ENCODE data around the gene MAP4K1.
A peak's percentile ranks its signal among the peaks of the same experiment; 100 is the strongest.

The MAP4K1 gene

DNA sequence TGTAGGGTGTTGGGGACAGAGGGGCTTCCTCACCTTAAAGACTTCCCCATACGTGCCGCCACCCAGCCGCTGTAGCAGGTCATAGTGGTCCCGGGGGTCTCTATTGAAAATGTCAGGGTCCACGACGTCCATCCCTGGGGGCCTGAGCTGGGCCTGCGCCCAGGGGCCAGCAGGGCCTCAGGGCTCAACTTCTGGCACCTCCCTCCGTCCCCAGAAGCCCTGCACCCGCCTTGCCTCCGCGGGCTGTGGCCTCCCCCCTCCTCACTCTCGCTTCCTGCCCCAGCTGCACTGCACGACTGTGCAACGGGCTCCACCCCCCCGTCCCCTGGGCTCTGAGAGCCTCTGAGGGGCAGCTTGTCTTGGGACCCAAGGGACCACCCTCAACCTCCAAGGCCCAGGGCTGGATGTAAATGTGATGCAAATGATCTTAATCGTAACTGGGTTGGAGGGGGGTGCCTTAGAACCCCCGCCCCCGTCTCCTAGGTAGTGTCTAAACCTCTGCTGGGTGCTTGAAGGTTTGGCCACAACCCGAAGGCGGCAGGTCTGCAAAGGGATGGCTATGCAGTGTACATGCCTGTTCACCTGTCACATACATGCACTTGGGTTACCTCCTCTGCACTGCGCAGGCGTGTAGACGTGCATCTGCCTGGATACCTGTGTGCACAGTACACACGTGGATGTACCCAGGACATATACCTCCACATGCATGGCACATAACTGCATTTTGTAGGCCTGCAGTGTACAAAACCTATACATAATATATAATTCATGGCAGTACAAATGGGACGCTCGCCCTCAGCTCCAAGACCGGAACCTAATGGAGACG, at the start of gene MAP4K1:
MAP4K1 (minus strand) TSS at position 190 of the 826 bp plus-strand sequence; CDS start at position 132, 58 bp downstream.
- peaks cover 3% of the 10 kb centered on the region; the same call in 1 of the 2 replicates for H3K36me3 ChIP-seq (ENCODE audit: control insufficient read depth, insufficient read depth, low read length)
- DNase-seq (ENCODE audit: low read depth, low spot score) = no peak
- peaks cover 5% of the 10 kb centered on the region for H3K4me1 ChIP-seq (ENCODE audit: control insufficient read depth, insufficient read depth, low read length)
- no CpG with 5 or more reads among the region's 28 CpGs for WGBS (ENCODE audit: insufficient coverage, insufficient read length)
- no peaks in the 10 kb centered on the region for H3K27me3 ChIP-seq (ENCODE audit: control insufficient read depth, insufficient read depth, low read length)
- H3K9me3 ChIP-seq (ENCODE audit: control insufficient read depth, insufficient read depth, low read length) = no peaks in the 10 kb centered on the region
- peak within 1 kb of the TSS; percentile 28; the same call in 1 of the 2 replicates for H3K4me3 ChIP-seq (ENCODE audit: low read length)
- H3K27ac ChIP-seq (ENCODE audit: low read length) = no peak within 1 kb of the TSS

DNA sequence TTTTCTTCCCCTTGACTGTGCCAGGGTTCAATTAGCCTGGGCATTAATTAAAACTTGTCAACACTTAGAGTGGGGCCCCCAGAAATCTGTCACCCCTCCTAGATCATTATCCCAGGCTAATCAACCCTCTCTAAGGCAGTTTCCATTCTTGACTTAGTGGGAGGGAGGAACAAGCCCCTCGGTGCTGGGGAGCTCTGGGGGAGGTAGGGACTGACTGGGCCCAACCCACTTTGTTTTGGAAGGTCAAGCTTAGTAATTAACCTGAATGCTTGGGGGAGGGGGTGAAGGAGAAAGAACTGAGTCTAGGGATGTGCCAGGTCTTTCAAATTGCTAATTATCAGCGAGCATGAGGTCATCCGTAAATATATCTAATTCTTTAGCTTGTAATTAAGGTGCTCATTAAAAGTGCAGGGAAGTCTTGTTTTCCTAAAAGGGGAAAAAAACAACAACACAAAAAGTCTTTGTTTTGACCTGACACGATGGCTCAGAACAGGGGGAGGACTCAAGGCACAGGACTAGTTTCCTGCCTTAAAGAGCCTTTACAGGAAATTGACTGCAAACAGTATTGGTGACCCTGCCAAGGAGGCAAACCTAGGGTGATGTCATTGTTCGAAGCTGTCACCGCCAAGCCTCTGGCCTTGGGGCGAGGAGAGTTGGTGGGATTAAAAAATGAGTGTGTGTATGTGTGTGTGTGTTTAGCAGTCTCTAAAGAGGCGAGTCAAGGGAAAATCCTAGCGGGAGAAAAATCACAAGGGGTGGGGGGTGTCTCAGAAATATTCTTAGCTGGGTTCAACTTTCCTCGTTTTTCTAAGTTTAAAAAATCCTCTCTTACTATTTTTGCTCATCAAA, 49.1 kb upstream of the MAP4K1 start:
- Histone ChIP-seq H3K36me3 (ENCODE audit: control insufficient read depth, insufficient read depth, low read length) (no peaks in the 10 kb centered on the region), H3K27ac (ENCODE audit: low read length) (no peak overlapping the region), H3K27me3 (ENCODE audit: control insufficient read depth, insufficient read depth, low read length) (no peaks in the 10 kb centered on the region), H3K9me3 (ENCODE audit: control insufficient read depth, insufficient read depth, low read length) (no peaks in the 10 kb centered on the region), H3K4me3 (ENCODE audit: low read length) (no peak overlapping the region), H3K4me1 (ENCODE audit: control insufficient read depth, insufficient read depth, low read length) (peaks cover 29% of the 10 kb centered on the region)
- DNase-seq (ENCODE audit: low read depth, low spot score) = no peak
- no CpG with 5 or more reads among the region's 10 CpGs for WGBS (ENCODE audit: insufficient coverage, insufficient read length)

DNA sequence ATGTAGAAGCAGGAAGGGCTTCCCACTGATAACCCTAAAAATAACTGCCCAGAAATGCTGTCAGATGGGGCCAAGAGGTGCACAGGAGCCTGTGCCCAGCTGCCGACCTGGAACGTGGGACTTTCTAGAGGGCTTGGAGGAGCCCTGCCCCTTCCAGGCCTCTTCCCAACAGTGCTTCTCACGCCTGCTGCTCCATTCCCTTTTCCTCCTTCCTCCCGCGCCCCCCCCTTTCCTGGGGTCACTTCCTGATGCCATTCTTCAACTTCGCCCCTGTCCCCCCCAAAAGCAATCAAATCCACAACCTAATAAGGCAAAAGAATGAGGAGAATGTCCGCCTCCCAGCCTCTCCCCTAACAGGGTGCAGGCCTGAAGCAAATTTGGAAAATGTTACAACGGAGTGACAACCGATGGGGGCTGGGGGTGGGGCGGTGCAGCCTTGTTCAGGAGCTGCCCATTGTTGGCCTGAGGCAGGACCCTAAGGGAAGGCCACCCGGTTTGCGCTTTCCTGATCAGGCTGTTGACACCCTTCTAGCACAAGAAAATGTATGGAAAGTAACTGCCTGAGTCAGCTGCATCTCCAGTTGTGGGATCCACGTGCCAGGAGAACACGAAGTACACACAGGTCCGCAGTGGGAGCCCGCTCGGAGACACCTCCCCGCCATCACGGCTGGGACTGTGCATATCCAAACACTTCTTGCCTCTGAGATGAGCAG, 48.4 kb upstream of the MAP4K1 start:
- peaks cover 29% of the 10 kb centered on the region for H3K4me1 ChIP-seq (ENCODE audit: control insufficient read depth, insufficient read depth, low read length)
- no peak overlapping the region for H3K4me3 ChIP-seq (ENCODE audit: low read length)
- no peaks in the 10 kb centered on the region for H3K9me3 ChIP-seq (ENCODE audit: control insufficient read depth, insufficient read depth, low read length)
- no peaks in the 10 kb centered on the region for H3K27me3 ChIP-seq (ENCODE audit: control insufficient read depth, insufficient read depth, low read length)
- H3K27ac ChIP-seq (ENCODE audit: low read length) = no peak overlapping the region
- H3K36me3 ChIP-seq (ENCODE audit: control insufficient read depth, insufficient read depth, low read length) = no peaks in the 10 kb centered on the region
- DNase-seq (ENCODE audit: low read depth, low spot score) = no peak
- WGBS (ENCODE audit: insufficient coverage, insufficient read length) = no CpG with 5 or more reads among the region's 19 CpGs

DNA sequence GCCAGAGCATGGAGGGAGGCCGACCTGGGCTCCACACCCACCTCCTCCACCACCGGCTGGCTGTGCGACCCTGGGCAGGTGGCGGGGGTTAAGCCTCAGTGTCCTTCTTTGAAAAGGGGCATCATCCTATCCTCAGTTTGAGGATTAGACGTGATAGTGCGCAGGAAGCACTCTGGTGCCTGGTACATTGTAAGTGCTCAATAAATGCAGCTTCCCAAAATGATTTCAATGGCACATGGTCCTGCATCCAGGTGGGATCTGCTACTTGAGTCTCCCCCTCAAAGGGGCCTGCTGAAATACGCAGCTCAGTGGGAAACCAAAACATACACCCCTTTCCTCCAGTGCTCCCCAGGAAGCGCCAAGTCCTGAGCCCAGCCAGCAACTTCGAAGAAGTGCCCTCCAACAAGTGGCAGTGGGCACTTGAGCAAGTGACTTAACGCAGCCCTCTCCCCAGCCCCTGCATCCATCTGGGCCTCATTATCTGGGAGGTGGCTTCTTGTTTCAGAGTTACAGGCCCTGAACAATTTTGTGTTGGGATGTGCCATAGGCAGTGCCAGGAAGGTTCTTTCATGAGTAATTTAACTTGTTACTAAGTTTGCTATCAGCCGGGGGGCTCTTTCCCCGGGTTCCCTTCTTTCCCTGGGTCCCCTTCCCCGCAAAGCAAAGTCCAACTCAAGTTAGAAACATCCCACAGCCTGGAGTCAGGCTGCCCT, 47.6 kb upstream of the MAP4K1 start:
- Histone ChIP-seq H3K27me3 (ENCODE audit: control insufficient read depth, insufficient read depth, low read length) (no peaks in the 10 kb centered on the region), H3K36me3 (ENCODE audit: control insufficient read depth, insufficient read depth, low read length) (no peaks in the 10 kb centered on the region), H3K4me3 (ENCODE audit: low read length) (no peak overlapping the region), H3K9me3 (ENCODE audit: control insufficient read depth, insufficient read depth, low read length) (no peaks in the 10 kb centered on the region), H3K27ac (ENCODE audit: low read length) (no peak overlapping the region), H3K4me1 (ENCODE audit: control insufficient read depth, insufficient read depth, low read length) (peaks cover 27% of the 10 kb centered on the region)
- DNase-seq (ENCODE audit: low read depth, low spot score) = no peak
- WGBS (ENCODE audit: insufficient coverage, insufficient read length) = no CpG with 5 or more reads among the region's 13 CpGs

DNA sequence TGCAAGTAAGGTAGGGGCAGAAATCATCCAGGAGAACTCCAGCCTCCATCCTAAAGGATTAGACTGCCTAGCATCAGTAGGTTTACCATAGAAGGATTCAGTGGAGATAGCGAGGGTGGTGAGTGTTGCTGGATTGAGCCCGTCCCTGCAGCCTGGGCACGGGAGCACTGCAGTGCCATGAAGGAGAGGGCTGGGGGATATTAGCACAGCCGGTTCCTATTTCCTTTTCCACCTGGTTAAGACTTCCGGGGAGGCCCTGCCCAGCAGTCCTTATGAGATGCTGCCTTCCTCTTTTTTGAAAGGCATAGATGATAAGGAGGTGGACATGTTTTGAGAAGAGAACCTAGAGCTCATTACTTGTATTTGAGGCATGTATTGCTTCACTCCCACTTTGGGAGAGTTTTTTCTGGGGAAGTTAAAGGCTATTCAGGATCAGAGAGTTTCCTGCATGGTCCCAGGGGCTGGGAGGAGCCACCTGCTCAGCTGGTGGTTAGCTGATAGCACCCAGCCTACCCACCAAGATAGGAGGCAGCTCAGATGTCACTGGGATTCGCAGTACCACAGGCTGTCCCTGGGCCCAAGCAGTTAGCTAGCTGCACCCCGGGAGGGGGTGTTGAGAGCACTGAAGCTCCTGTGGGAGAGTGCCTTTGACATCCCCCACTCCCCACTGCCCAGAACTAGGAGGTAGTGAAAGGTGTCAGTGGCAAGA, 46.9 kb upstream of the MAP4K1 start:
- no peak overlapping the region for H3K4me3 ChIP-seq (ENCODE audit: low read length)
- no peak overlapping the region for H3K27ac ChIP-seq (ENCODE audit: low read length)
- peaks cover 24% of the 10 kb centered on the region for H3K4me1 ChIP-seq (ENCODE audit: control insufficient read depth, insufficient read depth, low read length)
- no peak for DNase-seq (ENCODE audit: low read depth, low spot score)
- no peaks in the 10 kb centered on the region for H3K36me3 ChIP-seq (ENCODE audit: control insufficient read depth, insufficient read depth, low read length)
- no peaks in the 10 kb centered on the region for H3K27me3 ChIP-seq (ENCODE audit: control insufficient read depth, insufficient read depth, low read length)
- WGBS (ENCODE audit: insufficient coverage, insufficient read length) = no CpG with 5 or more reads among the region's 7 CpGs
- no peaks in the 10 kb centered on the region for H3K9me3 ChIP-seq (ENCODE audit: control insufficient read depth, insufficient read depth, low read length)

DNA sequence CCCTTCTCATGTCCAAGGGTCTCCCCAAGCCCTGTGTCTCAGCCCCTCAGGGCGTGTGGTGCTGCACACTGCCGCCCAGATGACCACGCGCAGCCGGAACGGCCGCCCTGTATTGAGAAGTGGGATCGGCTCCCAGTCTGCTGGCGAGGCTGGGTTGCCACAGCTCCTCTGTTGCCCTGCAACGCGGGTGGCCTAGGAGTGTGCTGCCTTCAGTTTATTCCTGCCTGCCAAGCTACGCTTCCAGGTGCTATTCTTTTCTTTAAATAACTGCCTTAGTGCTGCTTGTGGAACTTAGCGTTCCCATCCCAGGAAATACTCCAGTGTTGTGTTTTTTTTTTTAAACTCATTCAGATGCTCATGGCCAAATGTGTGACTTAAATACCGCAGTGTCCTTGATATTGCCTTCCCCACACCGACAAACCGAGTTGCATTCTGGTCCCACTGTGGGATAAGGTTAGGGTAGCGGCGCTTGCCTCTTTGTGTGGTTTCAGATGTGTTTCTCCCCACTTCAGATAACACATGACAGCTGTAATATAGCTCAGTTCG, 46.3 kb upstream of the MAP4K1 start:
- Histone ChIP-seq H3K4me1 (ENCODE audit: control insufficient read depth, insufficient read depth, low read length) (peaks cover 21% of the 10 kb centered on the region), H3K4me3 (ENCODE audit: low read length) (no peak overlapping the region), H3K27ac (ENCODE audit: low read length) (no peak overlapping the region), H3K9me3 (ENCODE audit: control insufficient read depth, insufficient read depth, low read length) (no peaks in the 10 kb centered on the region), H3K36me3 (ENCODE audit: control insufficient read depth, insufficient read depth, low read length) (no peaks in the 10 kb centered on the region), H3K27me3 (ENCODE audit: control insufficient read depth, insufficient read depth, low read length) (no peaks in the 10 kb centered on the region)
- DNase-seq (ENCODE audit: low read depth, low spot score) = no peak
- WGBS (ENCODE audit: insufficient coverage, insufficient read length) = no CpG with 5 or more reads among the region's 19 CpGs

DNA sequence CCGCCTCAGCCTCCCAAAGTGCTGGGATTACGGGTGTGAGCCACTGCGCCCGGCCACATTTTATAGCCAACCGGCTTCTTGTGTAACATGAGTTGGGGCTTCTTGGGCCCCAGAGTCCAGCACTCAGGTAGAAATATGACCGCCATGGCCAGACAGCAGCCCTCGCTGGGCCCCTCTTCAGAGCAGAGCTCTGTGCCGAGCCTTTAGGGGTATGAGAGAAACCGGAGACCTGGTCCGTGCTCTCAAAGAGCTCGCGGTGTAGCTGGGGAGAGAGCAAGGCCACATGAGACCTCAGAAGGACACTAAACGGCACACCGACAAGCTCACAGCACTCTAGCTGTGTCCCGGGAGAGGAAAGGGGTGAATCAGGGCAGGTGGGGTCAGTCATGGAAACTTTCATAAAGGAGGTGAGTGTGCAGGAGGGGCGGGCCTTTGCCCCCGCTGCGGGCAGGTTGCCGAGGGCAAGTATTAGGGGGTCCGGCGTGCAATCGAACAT, 45.5 kb upstream of the MAP4K1 start:
- H3K27ac ChIP-seq (ENCODE audit: low read length) = no peak overlapping the region
- H3K4me3 ChIP-seq (ENCODE audit: low read length) = no peak overlapping the region
- no peaks in the 10 kb centered on the region for H3K9me3 ChIP-seq (ENCODE audit: control insufficient read depth, insufficient read depth, low read length)
- DNase-seq (ENCODE audit: low read depth, low spot score) = no peak
- H3K4me1 ChIP-seq (ENCODE audit: control insufficient read depth, insufficient read depth, low read length) = peaks cover 21% of the 10 kb centered on the region
- H3K27me3 ChIP-seq (ENCODE audit: control insufficient read depth, insufficient read depth, low read length) = no peaks in the 10 kb centered on the region
- WGBS (ENCODE audit: insufficient coverage, insufficient read length) = no CpG with 5 or more reads among the region's 22 CpGs
- H3K36me3 ChIP-seq (ENCODE audit: control insufficient read depth, insufficient read depth, low read length) = no peaks in the 10 kb centered on the region

DNA sequence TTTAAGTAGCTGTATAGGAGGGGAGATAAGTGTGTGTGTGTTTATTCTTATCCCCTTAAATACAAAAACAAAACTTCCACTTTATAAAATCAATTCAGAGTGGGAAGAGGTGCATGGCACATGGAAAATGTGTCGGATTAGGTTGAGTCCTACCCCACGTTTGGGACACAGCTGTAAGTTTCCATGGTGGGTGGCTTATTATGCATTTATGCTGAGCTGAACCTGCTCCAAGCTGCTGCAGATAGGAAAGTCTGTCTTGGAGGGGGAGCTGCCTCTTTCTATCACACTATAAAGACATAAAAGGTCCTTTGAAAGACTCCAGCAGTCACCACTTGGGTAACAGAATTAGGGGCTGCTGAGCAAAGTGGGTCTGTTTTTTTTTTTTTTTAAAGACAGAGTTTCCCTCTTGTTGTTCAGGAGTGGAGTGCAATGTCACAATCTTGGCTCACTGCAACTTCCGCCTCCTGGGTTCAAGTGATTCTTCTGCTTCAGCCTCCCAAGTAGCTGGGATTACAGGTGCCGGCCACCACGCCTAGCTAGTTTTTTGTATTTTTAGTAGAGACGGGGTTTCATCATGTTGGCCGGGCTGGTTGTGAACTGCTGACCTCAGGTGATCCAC, 44.9 kb upstream of the MAP4K1 start:
- WGBS (ENCODE audit: insufficient coverage, insufficient read length) = no CpG with 5 or more reads among the region's 7 CpGs
- no peak for DNase-seq (ENCODE audit: low read depth, low spot score)
- Histone ChIP-seq H3K27ac (ENCODE audit: low read length) (no peak overlapping the region), H3K4me3 (ENCODE audit: low read length) (no peak overlapping the region), H3K36me3 (ENCODE audit: control insufficient read depth, insufficient read depth, low read length) (no peaks in the 10 kb centered on the region), H3K9me3 (ENCODE audit: control insufficient read depth, insufficient read depth, low read length) (no peaks in the 10 kb centered on the region), H3K27me3 (ENCODE audit: control insufficient read depth, insufficient read depth, low read length) (no peaks in the 10 kb centered on the region), H3K4me1 (ENCODE audit: control insufficient read depth, insufficient read depth, low read length) (peaks cover 24% of the 10 kb centered on the region)

DNA sequence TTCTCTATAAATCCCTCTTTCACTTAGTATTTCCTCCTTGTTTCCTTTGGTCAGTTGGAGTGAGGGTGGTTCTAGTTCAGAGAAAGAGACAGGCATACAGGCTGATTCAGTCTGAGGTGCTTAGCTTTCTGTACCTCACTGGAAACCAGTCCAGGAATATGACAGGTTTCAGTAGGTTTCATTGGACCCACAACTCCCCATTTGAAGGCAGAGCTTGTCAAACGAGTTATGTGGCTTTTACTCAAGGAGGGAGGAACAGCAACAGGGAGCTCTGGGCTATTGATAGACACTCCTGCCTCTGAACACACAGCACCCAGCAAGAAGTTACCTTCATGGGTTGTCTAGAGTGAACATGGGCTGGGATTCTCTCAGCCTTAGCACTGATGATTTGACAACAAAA, 44.2 kb upstream of the MAP4K1 start:
- Histone ChIP-seq H3K4me1 (ENCODE audit: control insufficient read depth, insufficient read depth, low read length) (peaks cover 23% of the 10 kb centered on the region), H3K27me3 (ENCODE audit: control insufficient read depth, insufficient read depth, low read length) (no peaks in the 10 kb centered on the region), H3K9me3 (ENCODE audit: control insufficient read depth, insufficient read depth, low read length) (no peaks in the 10 kb centered on the region), H3K27ac (ENCODE audit: low read length) (no peak overlapping the region), H3K36me3 (ENCODE audit: control insufficient read depth, insufficient read depth, low read length) (no peaks in the 10 kb centered on the region), H3K4me3 (ENCODE audit: low read length) (no peak overlapping the region)
- no CpG with 5 or more reads among the region's 1 CpG for WGBS (ENCODE audit: insufficient coverage, insufficient read length)
- DNase-seq (ENCODE audit: low read depth, low spot score) = no peak

Data from iPS DF 6.9 (cell line).